OCI-LY7 (cell line): ENCODE measurements around the gene HCRTR1. TPM values are rescaled to one million over a fixed set of nuclear protein-coding genes. Genes with fewer than 3 reads are reported as not detected.

Experiments used
- BruUV-seq: library from RNA; stranded (reverse); fragments of 400-500 nt; replicated peaks from 2 replicates; lab custom pipeline; 2021; lab: Mats Ljungman, UMichigan
- CTCF ChIA-PET: fragments of 300-600 bp; sonication (Branson Sonifier 250); formaldehyde crosslinking; loops from one replicate; lab custom pipeline; 2022; ENCODE audit warnings: antibody characterized with exemption; ENCODE audit not compliant: unreplicated experiment; lab: Charles Lee
- POLR2A ChIA-PET: fragments of 300-600 bp; sonication (Branson Sonifier 250); formaldehyde crosslinking; loops from one replicate; lab custom pipeline; 2022; ENCODE audit warnings: antibody characterized with exemption; lab: Charles Lee
- DNase-seq: peaks from one replicate; pipeline ENCODE4 v3.0.0-alpha.2; 2015; ENCODE audit warnings: low spot score
- H2AFZ ChIP-seq: fragments of 200-600 bp; sonication (generic), shearing (Covaris generic); 2 replicates; pipeline ENCODE4 v1.6.1; 2014; ENCODE audit warnings: mild to moderate bottlenecking, antibody characterized with exemption, low read length, moderate library complexity
- H3K27ac ChIP-seq: fragments of 200-600 bp; sonication (generic); 2 replicates; pipeline ENCODE4 v1.5.1; 2014; ENCODE audit warnings: mixed run types, low read depth, mild to moderate bottlenecking, moderate library complexity, low read length, inconsistent platforms; ENCODE audit not compliant: poor library complexity, severe bottlenecking
- H3K36me3 ChIP-seq: fragments of 200-600 bp; sonication (generic); 2 replicates; pipeline ENCODE4 v1.6.1; 2014; ENCODE audit warnings: mild to moderate bottlenecking, antibody characterized with exemption, low read length, moderate library complexity, mixed read lengths; ENCODE audit not compliant: insufficient read depth
- H3K4me1 ChIP-seq: fragments of 200-600 bp; sonication (generic); 2 replicates; pipeline ENCODE4 v1.5.1; 2014; ENCODE audit warnings: mild to moderate bottlenecking, low read length; ENCODE audit not compliant: insufficient read depth, poor library complexity, severe bottlenecking
- H3K4me2 ChIP-seq: fragments of 200-600 bp; sonication (generic); 2 replicates; pipeline ENCODE4 v1.6.1; 2014; ENCODE audit warnings: mild to moderate bottlenecking, low read length
- H3K4me3 ChIP-seq: fragments of 200-600 bp; sonication (generic); 2 replicates; pipeline ENCODE4 v1.5.1; 2014; ENCODE audit warnings: mild to moderate bottlenecking, low read depth, low read length; ENCODE audit not compliant: poor library complexity, severe bottlenecking
- H3K79me2 ChIP-seq: fragments of 200-600 bp; sonication (generic); 2 replicates; pipeline ENCODE4 v1.6.1; 2016; ENCODE audit warnings: low read depth, mild to moderate bottlenecking, low read length, moderate library complexity, mixed read lengths; ENCODE audit not compliant: insufficient read depth
- H3K9me2 ChIP-seq: fragments of 200-600 bp; sonication (generic); 2 replicates; pipeline ENCODE4 v1.6.1; 2016; ENCODE audit warnings: mild to moderate bottlenecking, low read length, mixed read lengths; ENCODE audit not compliant: insufficient read depth
- H3K9me3 ChIP-seq: fragments of 200-600 bp; sonication (generic); 2 replicates; pipeline ENCODE4 v1.6.1; 2014; ENCODE audit warnings: mild to moderate bottlenecking, mixed run types, low read length, mixed read lengths
- H4K20me1 ChIP-seq: fragments of 200-600 bp; sonication (generic); 2 replicates; pipeline ENCODE4 v1.6.1; 2014; ENCODE audit warnings: mild to moderate bottlenecking, antibody characterized with exemption, low read length, moderate library complexity, mixed read lengths; ENCODE audit not compliant: insufficient read depth
- CTCF ChIP-seq: fragments of 200-600 bp; sonication (generic); conservative IDR thresholded peaks from 2 replicates; pipeline ENCODE4 v1.5.1; 2014; ENCODE audit warnings: mild to moderate bottlenecking, antibody characterized with exemption, low read length, moderate library complexity, mixed read lengths
- EZH2phosphoT487 ChIP-seq: fragments of 200-600 bp; sonication (generic); IDR thresholded peaks from 2 replicates; pipeline ENCODE4 v1.6.1; 2018; ENCODE audit warnings: low read depth, borderline replicate concordance, mild to moderate bottlenecking, mixed run types, antibody characterized with exemption, low read length, moderate library complexity, mixed read lengths
- intact Hi-C: fragments of 100-400 bp; cut with micrococcal nuclease; formaldehyde crosslinking; loops from one replicate; pipeline ENCODE4 v1.10.0; 2022; ENCODE audit not compliant: unreplicated experiment
- total RNA-seq, 2 experiments: library from RNA; depleted of rRNA in 1 of 2; stranded (reverse); fragments of >200 nt in 1 of 2; shearing (Covaris generic) in 1 of 2; gene quantifications; 2 replicates each; pipeline ENCODE4 v1.2.3, GENCODE V29; 2014 to 2022

The HCRTR1 gene
- total RNA-seq, 2 experiments from 2014 or later, result not detected

GRCh38 chr1:31607360-31607759 lies 10.1 kb upstream of the HCRTR1 start:
- POLR2A ChIA-PET, result interaction anchor here (0.6 kb wide), 1 partner anchor 133 kb away, joined by 4 read pairs; no protein-coding TSS in a partner anchor
- no peak overlapping the region for H3K4me2 ChIP-seq
- intact Hi-C loops, result no loop called here

GRCh38 chr1:31609514-31610118 lies 7.9 kb upstream of the HCRTR1 start:
- CTCF ChIA-PET, result no interaction called here
- Histone ChIP-seq H3K9me2 (no peaks in the 10 kb centered on the region), H3K79me2 (no peaks in the 10 kb centered on the region), H3K4me3 (no peak overlapping the region), H3K4me2 (no peak overlapping the region), H3K27ac (no peak overlapping the region), H3K36me3 (no peaks in the 10 kb centered on the region), H3K9me3 (no peaks in the 10 kb centered on the region), H3K4me1 (peaks cover 10% of the 10 kb centered on the region), H2AFZ (no peak overlapping the region), H4K20me1 (no peaks in the 10 kb centered on the region)
- POLR2A ChIA-PET, result no interaction called here
- intact Hi-C loops, result no loop called here
- TF ChIP-seq EZH2phosphoT487, result no peak
- no peak for TF ChIP-seq CTCF
- DNase-seq, result no peak
- no TSS peak for BruUV-seq

More at GRCh38 chr1:31607360-31607759, 10.1 kb upstream of the HCRTR1 start:
- Histone ChIP-seq H3K36me3 (no peaks in the 10 kb centered on the region), H3K9me3 (no peaks in the 10 kb centered on the region), H4K20me1 (no peaks in the 10 kb centered on the region), H3K4me1 (peaks cover 10% of the 10 kb centered on the region), H3K27ac (no peak overlapping the region), H3K79me2 (no peaks in the 10 kb centered on the region), H3K4me3 (no peak overlapping the region), H3K9me2 (no peaks in the 10 kb centered on the region), H2AFZ (no peak overlapping the region)
- TF ChIP-seq CTCF (no peak), EZH2phosphoT487 (no peak)
- DNase-seq, result no peak
- CTCF ChIA-PET, result no interaction called here
- no TSS peak for BruUV-seq

GRCh38 chr1:31614414-31615005 lies 3.0 kb upstream of the HCRTR1 start:
- BruUV-seq, result no TSS peak
- no peak for DNase-seq
- Histone ChIP-seq H3K4me3 (no peak overlapping the region), H3K4me2 (no peak overlapping the region), H3K9me2 (no peaks in the 10 kb centered on the region), H3K79me2 (no peaks in the 10 kb centered on the region), H3K27ac (no peak overlapping the region), H2AFZ (no peak overlapping the region), H3K4me1 (no peaks in the 10 kb centered on the region), H3K36me3 (no peaks in the 10 kb centered on the region), H4K20me1 (no peaks in the 10 kb centered on the region), H3K9me3 (no peaks in the 10 kb centered on the region)
- ChIA-PET CTCF (no interaction called here), POLR2A (no interaction called here)
- intact Hi-C loops, result no loop called here
- TF ChIP-seq EZH2phosphoT487, result no peak
- no peak for TF ChIP-seq CTCF
